HG02623 (cell line): ENCODE measurements around the gene VIPR1.

ENCODE experiments used
- ATAC-seq: cut with Tn5 transposase; IDR thresholded peaks from one replicate; pipeline ENCODE4 v1.9.1; 2021; ENCODE audit warnings: moderate library complexity; ENCODE audit not compliant: unreplicated experiment

Gene VIPR1

DNA sequence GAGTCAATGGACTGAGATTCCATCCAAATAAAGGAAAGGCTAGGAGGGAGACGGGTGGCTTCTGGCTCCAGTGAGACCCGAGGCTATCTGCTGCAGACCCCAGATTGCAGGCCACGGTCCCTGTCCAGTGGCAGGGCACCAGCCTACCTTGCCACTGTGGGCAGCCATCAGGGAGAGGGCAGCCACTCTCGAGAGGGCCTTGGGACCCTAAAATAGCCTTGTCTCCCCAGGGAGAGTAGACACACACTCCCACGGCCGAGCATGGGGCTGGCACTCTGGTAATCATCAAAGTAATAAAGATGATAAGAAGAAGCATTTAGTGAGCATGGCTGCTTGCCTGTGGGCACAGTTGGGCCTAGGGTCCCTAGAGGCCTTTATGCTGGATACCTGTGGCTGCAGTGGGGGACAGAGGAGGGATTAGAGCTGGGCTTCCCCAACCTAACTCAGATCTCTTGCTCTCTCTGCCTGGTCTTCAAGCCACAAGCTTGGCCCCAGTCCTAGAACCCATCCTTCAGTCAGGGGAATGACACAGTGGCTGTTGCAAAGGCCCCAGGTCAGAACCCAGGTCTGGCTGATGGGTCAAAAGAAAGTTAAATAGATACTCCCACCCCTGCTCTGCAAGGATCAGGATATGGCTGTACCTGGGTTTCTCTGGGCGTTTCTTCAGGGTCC is 9.2 kb upstream of the VIPR1 start:
- ATAC-seq, result no peak

DNA sequence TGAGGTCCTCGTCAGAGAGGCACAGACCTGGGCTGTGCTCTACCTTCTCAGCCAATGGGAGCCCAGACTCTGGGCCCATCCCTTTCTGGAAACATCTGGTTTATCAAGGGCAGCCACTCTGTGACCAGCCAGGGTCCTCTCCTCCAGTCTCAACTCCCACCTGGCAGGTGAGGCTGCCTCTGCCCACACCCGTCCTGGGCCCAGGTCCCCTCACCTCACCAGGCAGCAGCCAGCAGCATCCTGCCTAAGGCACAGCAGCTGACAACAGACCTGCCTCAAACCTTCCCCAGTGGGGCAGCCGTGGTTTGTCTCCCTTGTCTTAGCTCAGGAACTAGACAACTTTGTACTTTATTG is 8.7 kb upstream of the VIPR1 start:
- no peak for ATAC-seq

- ATAC-seq, result no peak
These were observed 7.0 kb upstream of the VIPR1 start for GRCh38 chr3:42495393-42495792.

- no peak for ATAC-seq
These were observed 5.3 kb upstream of the VIPR1 start for GRCh38 chr3:42497009-42497731.

- no peak for ATAC-seq
These were observed 4.4 kb upstream of the VIPR1 start for GRCh38 chr3:42498034-42498433.

GRCh38 chr3:42498791-42499477 is 3.5 kb upstream of the VIPR1 start:
- ATAC-seq, result no peak

- no peak for ATAC-seq
These were observed 3.0 kb upstream of the VIPR1 start for GRCh38 chr3:42499478-42499871.

DNA sequence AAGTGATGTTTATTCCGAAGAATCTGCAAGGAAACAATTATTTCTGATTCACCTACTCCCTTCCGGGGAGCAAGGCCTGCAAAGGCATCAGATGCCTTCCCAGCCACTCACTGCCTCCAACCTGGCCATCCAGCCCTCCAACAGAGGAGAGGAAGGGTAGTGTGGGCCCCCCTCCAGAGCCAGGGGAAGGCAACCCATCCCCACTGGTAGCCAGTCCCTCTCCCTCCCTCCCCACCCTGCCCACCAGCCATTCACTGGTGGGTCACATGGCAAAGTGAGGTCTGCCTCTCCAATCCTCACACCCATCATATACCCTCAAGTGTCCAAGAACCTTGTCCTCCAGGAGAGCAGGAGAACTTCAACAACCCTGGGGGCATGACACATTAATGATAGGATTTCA is 2.4 kb upstream of the VIPR1 start:
- ATAC-seq, result no peak

GRCh38 chr3:42500909-42501308 is 1.5 kb upstream of the VIPR1 start:
- no peak for ATAC-seq

GRCh38 chr3:42501321-42501680 is 1.1 kb upstream of the VIPR1 start:
- ATAC-seq, result no peak

DNA sequence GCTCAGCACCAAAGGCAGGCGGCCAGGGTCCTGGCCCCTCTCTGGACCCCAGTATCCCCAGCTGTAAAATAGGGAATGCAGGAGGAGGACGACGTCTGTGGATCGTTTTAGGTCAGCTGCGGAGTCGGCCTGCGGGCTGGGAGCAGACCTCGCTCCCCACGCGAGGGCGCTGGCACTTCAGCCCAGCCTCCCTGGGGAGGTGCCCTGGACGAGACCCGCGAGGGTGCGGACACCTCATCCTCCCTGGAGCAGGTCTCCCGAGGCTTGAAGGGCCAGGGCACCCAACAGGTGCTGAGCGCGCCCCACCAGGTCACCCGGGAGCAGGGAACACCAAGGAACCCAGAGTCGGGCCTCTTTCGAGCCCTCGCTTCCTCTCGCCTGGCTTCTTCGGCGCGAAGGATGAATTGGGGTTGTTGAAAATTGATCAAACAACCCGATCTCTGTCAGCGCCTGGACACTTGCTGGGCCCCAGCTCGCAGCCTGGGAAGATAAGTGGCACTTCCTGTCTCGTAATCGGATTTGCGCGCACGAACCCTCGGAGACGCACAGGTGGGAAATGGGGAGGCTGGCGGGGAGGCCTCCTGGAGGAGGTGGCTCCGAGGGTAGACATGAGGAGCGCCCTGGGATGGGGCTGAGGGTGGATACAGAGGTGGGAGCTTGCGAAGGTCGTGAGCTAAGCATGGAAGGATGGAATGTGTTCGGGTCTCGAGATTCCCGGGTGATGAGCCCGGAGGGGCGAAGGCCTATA is 588 bp upstream of the VIPR1 start:
- ATAC-seq, result no peak

GRCh38 chr3:42503251-42503924 is 945 bp downstream of the VIPR1 start:
- ATAC-seq, result no peak

GRCh38 chr3:42503957-42504333 is 1.5 kb downstream of the VIPR1 start:
- ATAC-seq, result no peak

DNA sequence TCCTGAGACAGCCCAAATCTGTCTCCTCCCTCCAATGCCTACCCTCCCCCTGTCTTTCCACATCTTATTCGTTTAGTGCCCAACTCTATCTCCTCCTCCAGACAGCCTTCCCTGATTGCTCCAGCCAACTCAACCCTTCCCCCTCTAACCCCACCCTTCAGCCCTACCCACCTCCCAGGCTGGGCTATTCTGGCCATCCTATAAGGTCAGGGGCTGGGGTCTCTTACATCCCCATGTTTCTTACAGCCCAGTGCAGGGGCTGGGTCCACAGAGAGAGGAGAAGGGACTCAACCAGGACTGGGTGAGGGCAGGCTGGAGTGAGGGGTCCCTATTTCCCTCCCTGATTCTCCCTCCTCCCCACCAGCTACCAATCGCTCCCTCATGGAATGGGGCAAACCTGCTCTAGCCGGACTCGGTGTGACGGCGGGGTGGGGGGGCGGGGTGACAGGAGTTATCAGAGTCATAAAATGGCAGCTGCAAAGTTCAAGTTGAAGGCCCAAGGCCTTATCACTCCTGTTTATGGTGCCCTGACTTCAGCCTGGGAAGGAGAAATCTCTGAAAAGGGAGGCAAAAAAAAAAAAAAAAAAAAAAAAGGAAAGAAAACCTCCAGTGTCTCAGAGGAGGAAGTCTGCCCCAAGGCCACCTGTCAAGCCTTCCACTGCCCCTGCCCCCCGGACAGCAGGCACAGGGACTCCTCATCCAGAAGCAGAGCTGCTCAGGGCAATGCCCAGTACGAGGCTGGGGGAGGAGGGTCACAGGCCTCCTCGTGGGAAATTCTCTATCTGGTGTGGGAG is 2.1 kb downstream of the VIPR1 start:
- ATAC-seq, result no peak

DNA sequence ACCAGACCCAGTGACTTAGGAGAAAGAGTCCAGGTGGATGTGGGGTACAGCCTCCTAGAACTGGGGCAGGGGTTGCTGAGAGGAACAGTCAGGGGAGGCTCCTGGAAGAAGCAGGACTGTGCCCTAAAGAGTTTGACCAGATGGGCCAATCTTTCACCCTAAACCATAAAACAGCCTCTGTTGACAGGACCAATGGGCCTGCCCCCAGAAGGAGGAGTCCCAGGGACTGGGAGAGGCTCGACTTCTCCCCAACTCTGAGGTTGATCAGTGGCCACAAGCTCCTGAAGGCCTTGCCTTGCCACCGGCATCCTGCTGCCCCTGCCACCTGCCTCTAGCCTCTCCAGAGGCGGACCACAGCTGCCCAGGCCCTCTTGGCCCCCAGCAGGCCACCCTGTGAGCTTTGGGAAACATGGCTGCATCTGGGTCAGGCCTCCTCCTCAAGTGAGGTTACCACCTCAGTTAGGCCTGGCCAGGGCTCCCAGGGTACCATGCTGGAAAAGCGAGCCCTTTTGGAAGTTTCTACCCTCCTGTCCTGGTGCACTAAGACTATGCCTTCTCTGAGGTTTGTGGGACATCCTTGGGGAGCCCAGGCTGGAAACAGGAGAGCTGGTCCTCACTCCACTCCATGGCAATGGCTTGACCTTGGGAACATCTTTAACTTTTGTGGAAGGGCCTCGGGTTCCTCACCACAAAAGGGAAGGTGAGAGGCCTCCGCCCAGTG is 2.8 kb downstream of the VIPR1 start:
- no peak for ATAC-seq

GRCh38 chr3:42505849-42506410 is 3.5 kb downstream of the VIPR1 start:
- no peak for ATAC-seq

DNA sequence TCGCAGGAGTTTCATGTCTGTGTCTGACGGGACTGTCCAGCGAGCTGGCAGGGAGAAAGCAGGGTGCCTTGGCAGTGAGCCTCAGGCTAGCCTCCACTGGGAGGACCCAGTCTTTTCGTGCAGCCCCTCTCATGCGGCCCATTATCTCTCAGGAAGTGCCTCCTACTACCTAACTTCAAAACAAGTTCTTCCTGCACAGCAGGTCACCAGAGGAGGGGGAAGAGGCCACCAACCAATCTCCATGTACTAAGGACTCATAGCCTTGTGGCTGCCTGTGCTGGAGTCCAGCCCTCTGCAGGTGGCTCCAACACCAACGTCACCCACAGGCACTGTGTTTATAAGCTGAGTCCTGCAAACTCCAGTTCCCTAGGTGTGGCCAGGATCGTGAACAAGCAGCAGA is 4.8 kb downstream of the VIPR1 start:
- no peak for ATAC-seq

DNA sequence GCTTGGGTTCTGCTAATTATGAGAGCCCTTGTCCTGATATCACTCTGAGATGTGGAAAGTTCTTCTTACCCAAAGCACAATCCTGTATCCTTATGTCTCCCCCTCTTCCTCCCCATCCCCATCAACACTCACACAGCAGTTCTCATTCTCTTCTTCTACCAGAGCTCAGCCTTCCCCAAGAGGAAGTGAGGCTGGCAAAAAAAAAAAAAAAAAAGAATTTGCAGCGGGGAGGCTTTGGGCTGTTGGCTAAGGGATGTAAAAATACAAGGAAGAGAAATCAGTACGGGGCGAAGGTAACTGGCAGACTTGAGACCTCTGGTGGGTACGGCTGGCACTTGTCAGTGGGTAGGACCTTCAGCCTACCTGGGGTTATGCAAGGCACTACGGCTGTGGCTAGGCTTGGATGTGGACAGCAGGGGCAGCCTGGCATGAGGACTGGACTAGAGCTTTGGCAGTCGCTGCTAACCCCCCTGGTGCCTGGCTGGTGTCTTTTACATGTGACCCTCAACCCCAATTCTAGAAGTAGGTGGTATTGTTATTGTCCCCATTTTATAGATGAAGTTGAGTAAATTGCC is 5.4 kb downstream of the VIPR1 start:
- no peak for ATAC-seq

GRCh38 chr3:42508562-42508961 is 6.1 kb downstream of the VIPR1 start:
- no peak for ATAC-seq
